Left kidney (tissue), 2 donors: ENCODE results near the gene PPP1R2. TPM values are rescaled to one million over a fixed set of nuclear protein-coding genes. Genes with fewer than 3 reads are reported as not detected.
"Not testable (repeated sequence)": the region's sequence is repeated elsewhere in the genome, so short reads cannot be mapped to it uniquely, and the experiment has no call there.

Experiments used
- DNase-seq: peaks from one replicate; pipeline ENCODE4 v3.0.0-alpha.2; 2013
- polyA plus RNA-seq: library from polyadenylated mRNA; unstranded; fragments of 120-200 nt; gene quantifications from one replicate; pipeline ENCODE4 v1.2.1, GENCODE V29; 2013; ENCODE audit not compliant: insufficient read length

PPP1R2 gene
- polyA plus RNA-seq, 1 donor: 59.0 TPM

GRCh38 chr3:195540511-195540910 is 2.6 kb downstream of the PPP1R2 start:
- DNase-seq: no peak

GRCh38 chr3:195540027-195540426 is 3.1 kb downstream of the PPP1R2 start:
- DNase-seq: no peak

- DNase-seq: no peak
These were observed 3.6 kb downstream of the PPP1R2 start for GRCh38 chr3:195539479-195539878.

- DNase-seq: no peak
These were observed 5.1 kb downstream of the PPP1R2 start for GRCh38 chr3:195537995-195538394.

GRCh38 chr3:195535293-195535692 is 7.8 kb downstream of the PPP1R2 start:
- DNase-seq: no peak

DNA sequence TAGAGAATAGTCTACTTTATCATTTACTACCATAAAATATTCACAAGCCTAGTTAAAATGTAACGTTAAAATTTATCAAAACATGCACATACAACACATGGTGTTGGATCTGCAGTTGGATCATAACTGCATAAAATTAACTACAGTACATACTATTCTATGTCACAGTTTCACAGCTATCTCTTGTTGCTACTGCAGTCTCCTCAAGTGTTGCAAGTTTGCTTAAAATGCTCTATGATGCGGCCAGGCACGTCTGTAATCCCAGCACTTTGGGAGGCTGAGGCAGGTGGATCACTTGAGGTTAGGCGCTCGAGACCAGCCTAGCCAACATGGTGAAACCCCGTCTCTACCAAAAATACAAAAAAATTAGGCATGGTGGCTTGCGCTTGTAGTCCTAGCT is 10.3 kb downstream of the PPP1R2 start:
- DNase-seq: no peak

DNA sequence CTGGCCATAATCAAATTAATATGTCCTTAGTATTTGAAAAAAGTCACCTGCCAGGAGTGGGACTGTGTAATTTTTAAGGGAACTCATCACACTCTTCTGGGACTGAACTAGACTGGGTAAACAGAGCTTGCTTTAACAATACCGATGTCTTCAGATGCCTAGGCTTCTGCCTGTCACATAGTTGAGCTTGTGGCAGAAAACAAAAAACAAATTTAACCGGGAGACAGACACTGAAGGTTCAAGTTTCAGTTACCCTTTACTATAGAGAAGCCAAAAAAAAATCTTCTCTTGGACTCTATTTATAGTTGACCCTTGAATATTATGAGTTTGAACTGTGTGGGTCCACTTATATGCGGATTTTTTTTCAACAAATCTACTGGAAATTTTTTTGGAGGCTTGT is 10.8 kb downstream of the PPP1R2 start:
- DNase-seq: no peak

- DNase-seq: no peak
These were observed 11.4 kb downstream of the PPP1R2 start for GRCh38 chr3:195531683-195532082.

DNA sequence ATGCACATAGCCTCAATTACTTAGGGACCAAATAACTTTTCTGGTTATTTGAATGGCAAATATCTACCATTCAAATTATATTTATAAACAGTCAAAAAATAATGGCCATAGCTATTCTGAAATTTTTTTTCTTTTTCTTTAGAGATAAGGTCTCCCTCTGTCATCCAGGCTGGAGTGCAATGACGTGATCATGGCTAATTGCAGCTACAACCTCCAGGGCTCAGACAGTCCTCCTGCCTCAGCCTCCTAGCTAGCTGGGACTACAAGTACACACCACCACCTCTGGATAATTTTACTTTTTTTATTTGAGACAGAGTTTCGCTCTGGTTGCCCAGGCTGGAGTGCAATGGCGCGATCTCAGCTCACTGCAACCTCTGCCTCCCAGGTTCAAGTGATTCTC is 16.6 kb downstream of the PPP1R2 start:
- DNase-seq: no peak

DNA sequence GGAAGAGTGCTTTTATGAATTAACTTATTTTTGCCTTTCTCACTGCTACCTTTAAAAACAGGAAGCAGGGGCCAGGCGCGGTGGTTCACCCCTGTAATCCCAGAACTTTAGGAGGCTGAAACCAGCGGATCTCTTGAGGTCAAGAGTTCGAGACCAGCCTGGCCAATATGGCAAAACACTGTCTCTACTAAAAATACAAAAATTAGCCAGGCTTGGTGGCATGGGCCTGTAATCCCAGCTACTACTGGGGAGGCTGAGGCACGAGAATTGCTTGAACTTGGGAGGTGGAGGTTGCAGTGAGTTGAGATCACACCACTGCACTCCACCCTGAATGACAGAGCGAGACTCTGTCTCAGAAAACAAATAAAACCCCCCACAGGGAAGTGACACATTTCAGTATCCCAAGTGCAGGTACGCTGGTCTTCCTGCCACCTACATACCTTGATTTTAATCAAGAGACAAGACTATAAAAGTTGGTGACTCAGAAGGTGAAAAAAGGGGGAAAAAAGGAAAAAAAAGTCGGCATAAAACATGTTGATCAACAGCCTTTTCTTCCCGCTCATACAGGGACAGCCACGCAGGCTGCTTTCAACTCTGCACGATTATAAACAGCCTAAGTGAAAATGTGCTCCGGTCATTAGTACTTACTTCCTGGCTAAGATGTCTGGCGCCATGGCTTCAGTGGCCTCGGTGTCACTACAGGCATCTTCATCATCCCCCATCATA is 18.8 kb downstream of the PPP1R2 start:
- DNase-seq: no peak

DNA sequence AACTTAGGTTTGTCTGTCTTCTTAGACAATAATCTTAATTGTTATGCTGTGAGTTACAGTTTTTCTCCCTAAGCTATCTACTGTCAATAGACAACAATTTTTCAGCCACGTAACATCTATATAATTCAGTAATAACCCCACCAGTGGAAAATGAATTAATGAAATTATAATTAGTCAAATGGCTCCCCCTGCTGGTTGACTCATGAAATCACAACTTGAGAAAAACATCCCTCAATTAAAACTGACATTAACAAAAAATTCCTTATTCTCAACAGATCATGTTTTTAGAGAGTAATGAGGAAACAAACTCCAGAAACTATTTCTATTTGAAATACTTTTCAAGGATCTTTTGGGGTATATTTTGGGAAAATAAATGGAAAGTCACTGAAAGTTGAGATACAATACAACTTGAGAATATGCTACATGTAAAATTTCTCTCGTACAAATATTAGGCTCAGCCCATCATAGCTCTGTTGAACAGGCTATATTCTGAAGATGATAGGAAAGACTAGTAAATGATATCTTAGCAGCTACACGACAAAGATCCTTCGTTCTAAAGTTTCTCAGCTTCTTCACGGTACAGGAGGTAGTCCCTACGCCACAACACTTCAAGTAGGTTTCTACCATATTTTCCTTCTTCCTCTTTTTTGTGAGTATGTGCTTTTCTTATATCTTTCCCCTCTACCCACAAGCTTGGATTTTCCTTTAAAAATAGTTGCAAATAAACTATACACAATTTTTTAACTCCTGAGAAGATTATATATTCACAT is 20.7 kb downstream of the PPP1R2 start:
- no peak for DNase-seq

GRCh38 chr3:195517030-195517429 is 26.1 kb downstream of the PPP1R2 start:
- DNase-seq: no peak

DNA sequence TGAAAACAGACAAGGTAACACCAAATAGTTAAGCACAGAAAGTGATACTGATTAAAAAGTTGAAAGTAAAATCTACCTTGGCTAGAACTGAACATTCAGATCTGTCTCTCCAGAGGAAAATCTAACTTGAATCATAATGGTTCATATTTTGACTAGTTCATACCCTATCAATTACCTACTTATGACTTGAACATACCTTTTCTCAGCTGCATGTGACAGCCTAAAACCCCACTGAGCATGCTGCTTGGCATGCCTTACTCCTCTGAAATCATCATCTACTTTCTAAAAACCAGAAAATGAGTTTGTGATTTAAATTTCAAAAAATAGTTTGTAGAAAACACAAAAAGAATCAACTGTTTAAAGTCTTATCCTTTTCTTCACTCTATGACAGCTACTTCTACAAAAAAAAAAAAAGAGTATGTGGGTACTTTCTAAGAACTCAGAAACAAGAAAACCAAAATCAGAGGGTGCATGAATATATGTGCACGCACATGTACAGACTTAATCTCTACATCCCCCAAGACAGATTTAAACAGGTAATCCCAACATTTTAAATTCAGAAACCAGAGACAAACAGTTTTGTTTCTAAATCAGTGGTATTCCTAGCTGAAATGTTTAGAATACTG is 28.4 kb downstream of the PPP1R2 start:
- DNase-seq: not testable (repeated sequence)

DNA sequence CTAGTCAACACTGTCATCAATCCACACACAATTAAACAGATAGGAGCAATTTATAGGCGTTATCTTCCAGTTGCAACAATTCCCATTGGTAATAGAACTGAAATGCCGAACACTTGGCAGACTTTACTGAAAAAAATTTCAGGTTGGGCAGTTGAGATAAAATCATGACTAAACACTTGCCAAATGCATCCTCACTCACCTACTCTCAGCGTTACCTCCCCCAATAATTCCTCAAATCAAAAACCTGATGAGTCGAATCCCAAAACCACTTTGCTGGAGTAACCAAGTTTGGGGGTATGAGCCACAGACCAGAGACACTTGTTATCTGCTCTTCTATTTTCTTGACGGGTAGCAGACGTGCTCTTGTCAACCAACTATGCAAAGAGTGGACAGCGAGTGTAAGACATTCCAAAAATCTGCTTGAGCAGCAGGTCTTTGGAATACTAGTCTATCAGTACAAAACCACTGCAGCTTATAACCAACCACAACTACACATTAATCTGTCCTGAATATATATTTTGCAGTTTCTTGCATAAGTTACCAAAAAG is 30.3 kb downstream of the PPP1R2 start:
- DNase-seq: no peak

- DNase-seq: no peak
These were observed 32.0 kb downstream of the PPP1R2 start for GRCh38 chr3:195511136-195511535.

DNA sequence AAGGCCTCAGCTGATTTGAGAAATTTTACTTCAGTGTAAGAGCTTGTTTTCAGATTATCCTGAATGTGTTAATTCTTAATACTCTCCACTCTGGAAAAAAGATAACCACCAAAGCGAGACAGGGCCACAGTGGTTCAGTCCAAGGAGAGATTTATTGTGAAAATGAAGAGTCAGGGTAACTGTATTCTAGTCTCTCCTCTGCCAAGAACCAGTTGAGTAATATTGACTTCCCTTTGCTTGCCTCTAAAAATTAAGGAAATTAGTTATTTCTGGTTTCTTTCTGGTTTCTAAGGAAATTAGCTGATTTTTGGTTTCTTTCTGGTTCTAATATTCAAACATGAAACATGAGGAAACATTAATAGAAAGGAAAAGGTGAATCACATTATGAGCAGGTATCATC is 34.9 kb downstream of the PPP1R2 start:
- no peak for DNase-seq

DNA sequence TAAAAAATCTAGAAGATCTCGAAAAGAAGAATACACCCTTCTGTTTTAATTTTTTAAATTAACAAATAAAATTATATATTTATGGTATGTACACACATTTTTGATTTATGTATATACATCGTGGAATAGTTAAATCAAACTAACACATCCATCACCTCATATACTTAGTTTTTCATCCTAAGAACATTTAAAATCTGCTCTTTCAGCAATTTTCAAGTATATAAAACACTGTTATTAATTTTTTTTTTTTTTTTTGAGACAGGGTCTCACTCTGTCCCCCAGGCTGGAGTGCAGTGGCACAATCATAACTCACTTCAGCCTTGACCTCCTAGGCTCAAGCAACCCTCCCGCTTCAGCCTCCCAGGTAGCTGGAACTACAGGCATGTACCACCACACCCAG is 67.5 kb downstream of the PPP1R2 start:
- DNase-seq: no peak

GRCh38 chr3:195475116-195475515 is 68.0 kb downstream of the PPP1R2 start:
- DNase-seq: not testable (repeated sequence)

GRCh38 chr3:195468841-195469240 is 74.3 kb downstream of the PPP1R2 start:
- no peak for DNase-seq

- DNase-seq: no peak
These were observed 74.7 kb downstream of the PPP1R2 start for GRCh38 chr3:195468391-195468776.

- no peak for DNase-seq
These were observed 75.3 kb downstream of the PPP1R2 start for GRCh38 chr3:195467641-195468390.

- DNase-seq: no peak
These were observed 76.9 kb downstream of the PPP1R2 start for GRCh38 chr3:195466251-195466650.
